NCI-H2196 treated with DMSO at 0.1 percent for 48 hours (cell line): ENCODE data around the gene HNRNPA3.
A peak's percentile ranks its signal among the peaks of the same experiment; 100 is the strongest.
"Not testable (repeated sequence)": the region's sequence is repeated elsewhere in the genome, so short reads cannot be mapped to it uniquely, and the experiment has no call there.

Experiments used
- DNase-seq: peaks from one replicate; lab custom pipeline; 2025; ENCODE audit not compliant: unreplicated experiment; lab: John Stamatoyannopoulos, UW

The HNRNPA3 gene

GRCh38 chr2:177188482-177189469 lies 23.8 kb upstream of the HNRNPA3 start:
- DNase-seq, result no peak

- DNase-seq, result no peak
Measured at GRCh38 chr2:177190941-177191340, 21.7 kb upstream of the HNRNPA3 start.

- no peak for DNase-seq
Measured at GRCh38 chr2:177192788-177193187, 19.8 kb upstream of the HNRNPA3 start.

- no peak for DNase-seq
Measured at GRCh38 chr2:177193240-177193639, 19.4 kb upstream of the HNRNPA3 start.

GRCh38 chr2:177195194-177195593 lies 17.4 kb upstream of the HNRNPA3 start:
- no peak for DNase-seq

GRCh38 chr2:177200419-177200818 lies 12.2 kb upstream of the HNRNPA3 start:
- not testable (repeated sequence) for DNase-seq

GRCh38 chr2:177201919-177202346 lies 10.7 kb upstream of the HNRNPA3 start:
- DNase-seq, result no peak

GRCh38 chr2:177204417-177204816 lies 8.2 kb upstream of the HNRNPA3 start:
- no peak for DNase-seq

- DNase-seq, result no peak
Measured at GRCh38 chr2:177207101-177207500, 5.5 kb upstream of the HNRNPA3 start.

- DNase-seq, result no peak
Measured at GRCh38 chr2:177211169-177211568, 1.4 kb upstream of the HNRNPA3 start.

GRCh38 chr2:177211576-177212105 lies 953 bp upstream of the HNRNPA3 start:
- DNase-seq, result no peak

- DNase-seq, result peak; percentile 79
Measured at GRCh38 chr2:177212891-177213856, 580 bp downstream of the HNRNPA3 start.

- DNase-seq, result no peak
Measured at GRCh38 chr2:177217247-177217843, 4.8 kb downstream of the HNRNPA3 start.

GRCh38 chr2:177219787-177220186 lies 7.2 kb downstream of the HNRNPA3 start:
- DNase-seq, result not testable (repeated sequence)

GRCh38 chr2:177221534-177221933 lies 8.9 kb downstream of the HNRNPA3 start:
- DNase-seq, result no peak

GRCh38 chr2:177221970-177222369 lies 9.4 kb downstream of the HNRNPA3 start:
- no peak for DNase-seq

- not testable (repeated sequence) for DNase-seq
Measured at GRCh38 chr2:177223436-177223835, 10.8 kb downstream of the HNRNPA3 start.

- DNase-seq, result no peak
Measured at GRCh38 chr2:177225965-177226360, 13.4 kb downstream of the HNRNPA3 start.

- DNase-seq, result no peak
Measured at GRCh38 chr2:177229442-177230242, 17.0 kb downstream of the HNRNPA3 start.

GRCh38 chr2:177231270-177231669 lies 18.7 kb downstream of the HNRNPA3 start:
- DNase-seq, result no peak
